GM10847 (cell line): Measurements from ENCODE around the gene MAD1L1.

Experiments used
- POLR2A ChIP-seq: IDR thresholded peaks from 2 replicates; pipeline ENCODE4 v1.6.1; 2011; ENCODE audit not compliant: insufficient read length; ENCODE audit errors: extremely low read depth

The MAD1L1 gene

GRCh38 chr7:2154121-2154520, 78.6 kb downstream of the MAD1L1 start:
- no peak for TF ChIP-seq POLR2A

- TF ChIP-seq POLR2A, result no peak
Observed at GRCh38 chr7:2152646-2153045, 80.1 kb downstream of the MAD1L1 start.

- TF ChIP-seq POLR2A, result no peak
Observed at GRCh38 chr7:2151801-2152612, 80.7 kb downstream of the MAD1L1 start.

- no peak for TF ChIP-seq POLR2A
Observed at GRCh38 chr7:2151237-2151636, 81.5 kb downstream of the MAD1L1 start.

GRCh38 chr7:2150445-2150815, 82.3 kb downstream of the MAD1L1 start:
- no peak for TF ChIP-seq POLR2A

GRCh38 chr7:2149672-2150444, 82.9 kb downstream of the MAD1L1 start:
- TF ChIP-seq POLR2A, result no peak

GRCh38 chr7:2148814-2149213, 83.9 kb downstream of the MAD1L1 start:
- TF ChIP-seq POLR2A, result no peak

GRCh38 chr7:2148189-2148588, 84.6 kb downstream of the MAD1L1 start:
- no peak for TF ChIP-seq POLR2A

- TF ChIP-seq POLR2A, result no peak
Observed at GRCh38 chr7:2146676-2147472, 85.9 kb downstream of the MAD1L1 start.

GRCh38 chr7:2145835-2146580, 86.7 kb downstream of the MAD1L1 start:
- no peak for TF ChIP-seq POLR2A

GRCh38 chr7:2144926-2145325, 87.8 kb downstream of the MAD1L1 start:
- TF ChIP-seq POLR2A, result no peak

GRCh38 chr7:2143981-2144595, 88.7 kb downstream of the MAD1L1 start:
- no peak for TF ChIP-seq POLR2A

- TF ChIP-seq POLR2A, result no peak
Observed at GRCh38 chr7:2143450-2143849, 89.3 kb downstream of the MAD1L1 start.

GRCh38 chr7:2142386-2142785, 90.4 kb downstream of the MAD1L1 start:
- TF ChIP-seq POLR2A, result no peak
